NCI-H1694 treated with DMSO at 0.1 percent for 48 hours (cell line): ENCODE results near the gene DNAAF1.
"Not testable (repeated sequence)": the region's sequence is repeated elsewhere in the genome, so short reads cannot be mapped to it uniquely, and the experiment has no call there.

ENCODE experiments used
- DNase-seq: peaks from one replicate; lab custom pipeline; 2025; lab: John Stamatoyannopoulos, UW

DNAAF1 gene

DNA sequence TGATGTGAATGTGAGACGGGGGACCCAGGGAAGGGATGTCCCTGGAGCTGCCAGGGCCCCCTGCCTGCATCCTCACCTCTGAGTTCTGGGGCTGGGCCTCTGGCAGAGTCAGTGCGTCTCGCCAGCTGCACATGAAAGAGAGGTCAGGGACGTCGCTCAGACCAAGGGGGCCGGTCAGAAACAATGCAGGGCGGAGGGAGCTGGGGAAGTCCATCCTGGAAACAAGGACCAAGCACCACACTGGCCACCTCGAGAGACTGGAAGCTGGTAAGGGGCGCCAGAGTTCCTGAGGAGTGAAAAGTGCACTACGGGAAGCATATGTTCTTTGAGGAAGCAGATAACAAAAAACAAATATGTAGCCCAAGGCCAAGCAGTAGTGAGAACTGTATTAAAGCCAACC lies 39.7 kb downstream of the DNAAF1 start:
- DNase-seq = no peak

DNA sequence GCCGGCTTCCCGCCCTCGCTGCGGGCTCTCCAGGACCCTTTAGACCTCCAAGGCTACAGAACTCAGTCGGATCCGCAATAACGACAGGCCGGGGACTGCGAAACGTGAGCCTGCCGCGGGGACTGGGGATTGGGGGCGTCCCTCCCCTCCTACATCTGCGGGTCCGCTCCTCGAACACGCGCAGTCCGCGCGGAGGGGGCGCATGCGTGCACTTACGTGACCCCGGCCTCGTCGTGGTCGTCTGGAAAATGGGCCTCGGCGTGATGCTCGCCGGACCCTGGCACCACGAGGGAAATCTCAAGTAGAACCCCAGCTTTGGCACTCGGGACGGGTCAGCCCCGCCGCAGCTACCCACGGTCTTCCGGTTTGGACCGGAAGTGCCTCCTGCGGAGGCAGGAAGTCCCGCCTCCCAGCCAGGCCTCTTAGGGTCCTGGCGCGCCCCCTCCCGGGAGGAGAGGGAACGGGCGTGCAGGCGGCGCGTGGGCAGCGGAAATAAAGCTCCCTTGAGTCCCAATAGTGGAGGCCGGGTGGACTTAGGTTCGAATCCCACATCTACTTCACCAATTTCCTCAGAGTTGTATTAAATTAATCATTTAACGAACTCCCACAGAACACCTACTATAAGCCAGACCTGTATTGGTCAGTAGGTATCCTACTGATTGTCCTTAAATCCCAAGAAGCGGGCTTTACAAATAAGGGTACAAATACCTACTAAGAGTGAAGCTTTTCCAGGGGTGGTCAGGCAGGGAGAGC lies 41.8 kb downstream of the DNAAF1 start, which contains the start of gene TAF1C:
Gene TAF1C (minus strand): TSS at position 373 of the 753 bp plus-strand sequence. CDS start 2,069 bp downstream, outside the sequence.
- DNase-seq = peak; percentile 82

DNA sequence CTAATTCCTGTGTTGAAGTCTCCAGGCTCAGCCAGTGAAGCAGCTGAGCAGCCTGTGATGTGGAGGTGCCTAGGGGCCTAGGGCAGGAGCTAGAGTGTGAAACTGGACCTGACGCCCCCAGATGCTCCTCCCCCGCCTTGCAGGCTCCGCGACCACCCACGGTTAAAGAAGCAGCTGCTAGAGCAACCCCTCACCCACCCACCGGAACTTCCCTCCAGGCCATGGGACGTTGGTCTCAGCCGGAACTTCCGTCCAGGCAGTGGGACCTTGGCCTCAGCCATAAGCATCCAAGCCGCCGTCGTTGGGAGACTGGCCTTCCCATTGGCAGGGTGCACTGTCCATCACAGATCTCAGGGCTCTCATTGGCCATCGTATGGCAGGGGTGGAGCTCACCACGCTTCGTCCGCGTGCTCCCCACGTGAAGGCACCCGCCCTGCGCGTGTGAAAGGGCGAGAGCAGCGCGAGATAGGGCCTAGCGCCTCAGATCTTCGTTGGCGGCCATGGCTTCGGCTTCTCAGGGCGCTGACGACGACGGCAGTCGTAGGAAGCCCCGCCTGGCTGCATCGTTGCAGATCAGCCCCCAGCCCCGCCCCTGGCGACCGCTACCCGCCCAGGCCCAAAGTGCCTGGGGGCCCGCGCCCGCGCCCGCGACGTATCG lies 45.8 kb downstream of the DNAAF1 start, which contains the start of gene ADAD2:
Gene ADAD2 (plus strand): TSS at position 427 of the 658 bp plus-strand sequence. CDS start 74 bp downstream, at position 501.
- no peak for DNase-seq

DNA sequence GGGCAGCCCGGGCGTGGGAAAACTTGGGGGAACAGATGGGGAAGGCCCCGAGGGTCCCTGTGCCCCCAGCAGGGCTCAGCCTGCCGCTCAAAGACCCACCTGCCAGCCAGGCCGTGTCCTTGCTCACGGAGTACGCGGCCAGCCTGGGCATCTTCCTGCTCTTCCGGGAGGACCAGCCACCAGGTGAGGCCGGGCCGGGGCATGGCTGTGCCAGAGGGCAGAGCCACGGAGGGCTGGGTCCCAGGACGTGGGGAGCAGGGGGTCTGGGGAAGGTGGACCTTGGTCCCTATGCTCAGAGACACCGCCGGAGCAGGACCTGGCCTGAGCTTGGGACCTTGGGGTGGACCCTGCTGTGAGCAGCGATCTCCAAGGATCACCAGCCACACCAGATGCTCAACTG lies 46.4 kb downstream of the DNAAF1 start:
- DNase-seq = no peak

DNA sequence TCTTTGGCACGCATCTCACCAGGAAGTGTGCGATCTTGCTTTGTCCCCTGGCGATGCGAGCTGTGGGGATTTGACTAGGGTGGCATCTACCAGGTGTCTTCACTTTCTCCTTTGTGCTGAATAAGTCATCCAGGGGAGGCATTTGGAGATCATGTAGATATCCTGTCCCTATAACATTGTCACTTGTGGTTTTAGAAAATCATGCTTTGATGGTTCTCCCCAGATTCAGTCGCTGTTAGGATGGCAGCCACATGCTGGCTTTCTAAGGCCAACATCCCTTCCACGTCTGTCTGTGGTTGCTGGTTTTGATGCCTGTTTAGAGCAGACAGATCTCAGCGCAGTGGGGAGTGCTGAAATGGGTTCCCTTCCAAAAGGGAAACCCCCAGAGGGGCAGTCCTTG lies 48.4 kb downstream of the DNAAF1 start:
- DNase-seq = no peak

DNA sequence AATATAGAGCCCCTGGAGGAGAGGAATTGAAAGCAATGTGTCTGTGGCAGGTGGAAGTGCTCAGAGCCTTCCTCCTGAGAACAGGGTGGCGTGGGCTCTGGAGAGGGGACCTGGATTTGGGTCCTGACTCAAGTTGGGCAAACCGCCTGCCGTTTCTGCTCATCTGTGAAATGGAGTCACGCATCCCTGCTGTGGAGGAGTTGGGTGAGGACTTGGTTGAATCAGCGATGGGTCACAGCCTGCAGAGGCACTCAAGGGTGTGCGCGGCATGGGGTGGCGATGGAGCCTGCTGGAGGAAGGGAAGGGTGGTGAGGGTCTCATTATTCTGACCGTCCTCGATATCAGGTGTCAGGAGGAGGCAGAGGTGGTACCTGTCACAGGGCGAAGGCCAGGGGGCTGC lies 48.9 kb downstream of the DNAAF1 start:
- DNase-seq = no peak

DNA sequence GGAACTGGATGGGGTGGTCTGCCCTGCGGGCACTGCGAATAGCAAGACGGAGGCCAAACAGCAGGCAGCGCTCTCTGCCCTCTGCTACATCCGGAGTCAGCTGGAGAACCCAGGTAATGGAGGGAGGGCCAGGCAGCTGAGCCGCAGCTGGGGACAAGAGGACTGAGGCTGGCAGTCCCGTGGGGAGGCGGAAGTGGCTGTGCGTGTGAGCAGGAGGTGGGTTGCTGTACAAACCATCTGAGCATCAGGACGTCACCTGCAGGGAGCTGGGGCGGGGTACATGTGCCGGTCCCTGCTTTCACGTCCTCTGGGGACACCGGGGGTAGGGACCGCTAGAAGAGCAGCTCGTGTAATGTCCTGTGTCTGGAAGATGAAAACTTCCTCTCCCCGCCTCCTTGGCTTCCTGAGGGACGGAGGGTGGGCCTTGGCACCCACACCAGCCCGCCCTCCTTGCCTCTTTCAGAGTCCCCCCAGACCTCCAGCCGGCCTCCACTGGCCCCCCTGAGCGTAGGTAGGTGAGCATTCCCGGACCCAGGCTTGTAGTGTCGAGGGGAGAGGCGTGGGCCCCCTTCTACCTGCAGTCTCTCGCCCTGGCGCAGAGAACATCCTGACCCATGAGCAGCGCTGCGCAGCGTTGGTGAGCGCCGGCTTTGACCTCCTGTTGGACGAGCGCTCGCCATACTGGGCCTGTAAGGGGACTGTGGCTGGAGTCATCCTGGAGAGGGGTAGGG lies 49.5 kb downstream of the DNAAF1 start:
- no peak for DNase-seq

DNA sequence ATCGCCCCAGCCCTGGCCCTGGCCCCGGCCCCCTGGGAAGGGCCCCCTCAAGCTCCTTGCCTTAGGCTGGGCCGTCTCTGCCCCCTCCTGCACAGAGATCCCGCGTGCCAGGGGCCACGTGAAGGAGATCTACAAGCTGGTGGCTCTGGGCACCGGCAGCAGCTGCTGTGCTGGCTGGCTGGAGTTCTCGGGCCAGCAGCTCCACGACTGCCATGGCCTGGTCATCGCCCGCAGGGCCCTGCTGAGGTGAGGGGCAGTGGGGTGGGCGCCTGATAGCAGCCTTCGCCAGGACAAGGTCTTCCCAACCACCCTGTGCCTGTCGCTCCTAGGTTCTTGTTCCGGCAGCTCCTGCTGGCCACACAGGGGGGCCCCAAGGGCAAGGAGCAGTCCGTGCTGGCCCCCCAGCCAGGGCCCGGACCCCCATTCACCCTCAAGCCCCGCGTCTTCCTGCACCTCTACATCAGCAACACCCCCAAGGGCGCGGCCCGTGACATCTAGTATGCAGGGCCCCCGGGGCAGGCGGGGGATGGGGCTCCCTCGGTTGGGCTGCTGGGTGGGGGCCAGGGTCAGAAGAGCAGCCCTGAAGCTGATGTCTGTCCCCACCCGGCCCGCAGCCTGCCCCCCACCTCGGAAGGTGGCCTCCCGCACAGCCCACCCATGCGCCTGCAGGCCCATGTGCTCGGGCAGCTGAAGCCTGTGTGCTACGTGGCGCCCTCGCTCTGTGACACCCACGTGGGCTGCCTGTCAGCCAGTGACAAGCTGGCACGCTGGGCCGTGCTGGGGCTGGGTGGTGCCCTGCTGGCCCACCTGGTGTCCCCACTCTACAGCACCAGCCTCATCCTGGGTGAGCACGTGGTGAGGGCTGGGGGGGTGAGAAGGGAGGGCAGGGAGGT lies 50.3 kb downstream of the DNAAF1 start:
- DNase-seq = no peak

DNA sequence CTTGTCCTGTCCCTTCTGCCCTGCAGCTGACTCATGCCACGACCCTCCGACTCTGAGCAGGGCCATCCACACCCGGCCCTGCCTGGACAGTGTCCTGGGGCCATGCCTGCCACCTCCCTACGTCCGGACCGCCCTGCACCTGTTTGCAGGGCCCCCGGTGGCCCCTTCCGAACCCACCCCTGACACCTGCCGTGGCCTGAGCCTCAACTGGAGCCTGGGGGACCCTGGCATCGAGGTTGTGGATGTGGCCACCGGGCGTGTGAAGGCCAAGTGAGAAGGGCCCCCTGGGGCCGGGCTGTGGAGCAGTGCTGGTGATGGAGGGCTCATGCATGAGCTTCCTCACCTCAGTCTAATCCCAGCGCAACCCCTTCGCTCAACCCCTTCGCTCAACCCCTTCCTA lies 51.0 kb downstream of the DNAAF1 start:
- no peak for DNase-seq

DNA sequence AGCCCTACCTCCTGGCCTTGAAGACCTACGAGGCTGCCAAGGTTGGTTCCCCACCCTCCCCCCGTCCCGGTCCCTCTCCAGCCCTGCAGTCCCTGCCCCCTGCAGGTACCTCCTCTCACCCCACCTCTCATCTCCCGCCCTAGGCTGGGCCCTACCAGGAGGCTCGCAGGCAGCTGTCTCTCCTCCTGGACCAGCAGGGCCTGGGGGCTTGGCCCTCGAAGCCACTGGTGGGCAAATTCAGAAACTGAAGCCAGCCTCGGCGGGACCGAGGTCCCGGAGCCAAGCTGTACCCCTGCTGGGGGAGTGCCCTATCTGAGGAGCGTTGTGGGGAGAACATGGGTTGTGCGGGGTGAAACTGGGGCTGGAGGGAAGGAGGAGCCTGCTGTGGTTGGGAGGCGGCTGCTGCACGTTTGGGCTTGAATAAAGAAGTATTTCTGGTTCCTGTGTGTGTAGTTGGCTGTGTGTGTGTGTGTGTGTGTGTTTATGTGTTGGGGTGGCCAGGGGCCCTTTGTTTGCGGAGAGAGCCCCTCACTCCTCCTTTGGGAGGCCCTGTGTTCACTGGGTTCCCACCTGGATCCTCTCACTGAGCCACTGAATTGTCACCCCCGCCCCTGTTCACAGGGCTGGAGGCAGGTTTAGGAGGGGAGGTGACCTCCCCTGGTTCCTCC lies 51.8 kb downstream of the DNAAF1 start:
- DNase-seq = no peak

DNA sequence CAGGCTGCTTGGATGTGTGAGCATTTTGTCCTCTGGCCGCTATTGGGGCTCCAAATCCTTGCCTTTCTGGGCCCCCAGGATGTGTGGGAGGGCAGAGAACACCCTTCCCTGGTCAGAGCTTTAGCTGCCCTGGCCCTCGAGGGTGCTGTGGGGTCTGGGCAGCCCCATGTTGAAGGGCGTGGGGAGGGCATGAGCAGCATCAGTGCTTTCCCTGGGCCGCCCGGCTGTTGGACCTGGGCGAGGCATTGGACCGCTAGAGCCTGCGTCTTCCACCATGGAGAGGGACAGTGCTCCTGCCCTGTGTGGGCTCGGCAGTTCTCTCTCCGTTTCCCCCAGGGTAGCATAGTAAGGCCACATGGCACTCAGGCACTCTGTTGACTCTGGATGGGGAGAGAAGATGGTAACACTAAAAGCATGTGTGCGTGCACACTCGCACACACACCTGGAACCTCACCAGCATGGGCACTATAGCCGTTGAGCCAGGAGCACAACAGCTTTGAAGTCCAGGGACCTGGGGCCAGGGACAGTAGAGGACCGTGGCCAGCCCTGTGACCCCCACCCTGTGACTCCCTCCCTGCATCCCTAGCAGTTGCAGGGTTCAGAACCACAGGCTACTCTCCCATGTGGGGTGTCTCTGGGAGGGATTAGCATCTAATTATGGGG lies 52.5 kb downstream of the DNAAF1 start:
- DNase-seq = no peak

DNA sequence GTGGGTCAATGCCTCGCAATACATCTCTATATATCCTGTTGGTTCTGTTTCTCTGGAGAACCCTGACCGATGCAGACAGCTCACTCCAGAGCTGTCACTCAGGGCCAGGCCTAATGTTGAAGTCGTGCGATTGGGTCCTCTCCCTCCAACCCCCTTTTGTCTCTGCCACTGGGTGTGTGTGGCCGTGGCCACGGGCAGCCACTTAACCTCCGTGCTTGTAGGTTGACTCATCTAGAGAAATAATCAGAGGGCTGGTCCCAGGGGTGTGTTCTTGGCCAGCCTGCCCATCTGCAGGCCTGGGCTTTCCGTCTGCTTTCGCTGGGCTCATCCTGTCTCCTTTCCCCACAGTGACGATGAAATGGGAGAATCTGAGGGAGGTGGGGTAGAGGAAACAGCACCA lies 53.3 kb downstream of the DNAAF1 start:
- DNase-seq = no peak

DNA sequence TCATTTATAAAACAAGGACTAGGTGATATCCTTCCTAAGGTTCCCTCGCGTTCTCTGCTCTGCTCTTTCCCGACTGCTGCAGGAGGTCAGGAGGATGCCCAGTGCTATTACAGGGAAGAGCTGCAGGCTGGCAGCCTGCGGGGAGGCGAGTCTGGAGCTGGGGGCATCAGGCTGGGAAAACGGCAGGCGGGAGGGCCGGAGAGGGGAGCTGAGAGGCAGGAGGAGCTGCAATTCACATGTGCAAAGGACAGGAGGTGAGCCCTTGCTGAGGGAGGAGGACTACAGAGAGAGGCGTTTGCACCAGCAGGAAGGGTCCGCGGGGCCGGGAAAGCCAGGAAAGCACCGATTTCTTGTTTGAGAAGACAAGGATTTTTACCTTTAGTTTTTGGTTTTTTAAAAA lies 54.0 kb downstream of the DNAAF1 start:
- DNase-seq = no peak

DNA sequence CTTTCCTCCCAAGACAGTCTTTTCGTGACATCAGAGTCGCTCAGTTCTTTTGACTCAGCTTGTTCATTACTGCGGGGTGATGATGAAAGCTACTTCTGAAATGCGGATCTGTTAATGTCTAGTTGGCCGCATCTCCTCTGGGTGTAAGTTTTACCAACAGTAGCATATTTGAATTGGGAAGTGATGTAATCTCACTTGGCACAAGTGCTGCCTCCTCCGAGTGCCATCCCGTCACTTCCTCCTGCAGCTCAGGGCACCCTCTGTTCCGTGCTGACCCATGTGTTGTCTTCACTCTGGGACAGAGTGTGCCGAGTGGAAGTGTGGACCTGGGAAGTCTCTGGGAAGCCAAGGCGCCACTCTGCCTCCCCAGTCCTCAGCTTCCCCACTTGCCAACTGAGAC lies 54.8 kb downstream of the DNAAF1 start:
- no peak for DNase-seq

DNA sequence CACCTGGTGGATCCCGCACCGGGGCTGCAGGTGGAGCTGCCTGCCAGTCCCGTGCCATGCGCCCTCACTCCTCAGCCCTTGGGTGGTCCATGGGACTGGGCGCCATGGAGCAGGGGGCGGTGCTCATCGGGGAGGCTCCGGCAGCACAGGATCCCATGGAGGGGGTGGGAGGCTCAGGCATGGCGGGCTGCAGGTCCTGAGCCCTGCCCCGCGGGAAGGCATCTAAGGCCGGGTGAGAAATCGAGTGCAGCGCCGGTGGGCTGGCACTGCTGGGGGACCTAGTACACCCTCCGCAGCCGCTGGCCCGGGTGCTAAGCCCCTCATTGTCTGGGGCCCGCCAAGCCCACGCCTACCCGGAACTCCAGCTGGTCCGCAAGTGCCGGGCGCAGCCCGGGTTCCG lies 59.4 kb downstream of the DNAAF1 start:
- DNase-seq = not testable (repeated sequence)

DNA sequence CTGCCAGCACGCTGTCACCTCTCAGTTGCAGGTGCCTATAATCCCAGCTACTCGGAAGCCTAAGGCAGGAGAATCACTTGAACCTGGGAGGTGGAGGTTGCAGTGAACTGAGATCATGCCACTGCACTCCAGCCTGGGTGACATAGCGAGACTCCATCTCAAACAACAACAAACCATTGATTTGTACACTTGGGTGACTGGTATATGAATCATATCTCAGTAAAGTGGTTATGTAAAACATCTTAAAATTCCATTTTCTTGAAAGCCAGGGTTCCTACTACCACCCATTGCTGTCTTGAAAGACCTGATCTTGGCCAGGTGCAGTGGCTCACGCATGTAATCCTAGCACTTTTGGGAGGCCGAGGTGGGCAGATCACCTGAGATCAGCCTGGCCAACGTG lies 60.0 kb downstream of the DNAAF1 start:
- DNase-seq = not testable (repeated sequence)

DNA sequence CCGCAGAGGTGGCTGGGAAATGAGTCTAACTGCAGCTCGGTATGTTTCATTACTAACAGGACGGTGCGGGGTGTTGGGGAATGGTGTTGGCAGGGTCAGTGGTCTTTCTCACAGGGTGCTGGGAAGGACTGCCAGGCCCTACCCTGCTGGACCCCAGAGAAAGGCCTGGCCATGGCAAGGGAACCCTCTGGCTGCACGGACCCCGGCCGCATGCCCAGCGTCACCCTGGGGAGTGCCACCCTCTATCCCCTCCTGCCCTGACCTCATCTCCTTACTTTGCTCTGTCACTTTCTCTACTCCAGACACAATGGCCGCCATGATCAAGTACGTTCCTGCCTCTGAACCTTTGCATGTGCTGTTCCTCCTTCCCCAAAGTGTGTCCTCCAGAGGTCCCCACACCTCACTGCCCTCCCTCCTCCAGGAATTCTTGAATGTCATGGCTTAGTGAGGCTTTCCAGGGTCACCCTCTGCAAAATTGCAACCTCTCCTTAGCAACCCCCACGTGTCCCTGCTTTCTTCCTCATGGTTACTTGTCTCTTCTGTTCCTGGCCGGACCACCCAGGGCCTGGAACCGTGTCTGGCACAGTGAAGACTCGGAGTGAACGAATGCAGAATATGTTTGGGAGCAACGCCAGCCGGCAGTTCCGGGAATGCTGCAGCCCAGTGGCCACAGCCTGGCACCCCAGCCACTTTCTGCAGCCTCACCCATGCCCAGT lies 61.0 kb downstream of the DNAAF1 start:
- DNase-seq = no peak

DNA sequence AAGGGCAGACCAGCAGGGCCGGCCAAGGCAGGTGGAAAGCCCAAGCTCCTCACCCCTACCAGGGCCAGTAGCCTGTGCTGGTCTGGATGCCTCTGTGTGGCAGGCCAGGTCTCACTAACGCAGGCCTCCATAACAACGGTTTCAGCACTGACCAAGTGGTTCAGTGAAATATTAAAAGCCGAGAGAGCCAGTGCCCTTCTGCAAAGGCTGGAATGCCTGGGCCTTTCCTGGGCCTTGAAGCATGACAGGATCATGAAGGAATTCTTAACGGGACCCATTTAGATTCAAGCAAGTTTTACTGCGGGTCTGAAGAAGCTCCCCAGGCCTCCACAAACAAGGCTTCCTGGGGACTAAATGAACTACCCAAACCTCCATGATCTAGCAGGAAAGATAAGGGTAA lies 62.1 kb downstream of the DNAAF1 start:
- DNase-seq = no peak

DNA sequence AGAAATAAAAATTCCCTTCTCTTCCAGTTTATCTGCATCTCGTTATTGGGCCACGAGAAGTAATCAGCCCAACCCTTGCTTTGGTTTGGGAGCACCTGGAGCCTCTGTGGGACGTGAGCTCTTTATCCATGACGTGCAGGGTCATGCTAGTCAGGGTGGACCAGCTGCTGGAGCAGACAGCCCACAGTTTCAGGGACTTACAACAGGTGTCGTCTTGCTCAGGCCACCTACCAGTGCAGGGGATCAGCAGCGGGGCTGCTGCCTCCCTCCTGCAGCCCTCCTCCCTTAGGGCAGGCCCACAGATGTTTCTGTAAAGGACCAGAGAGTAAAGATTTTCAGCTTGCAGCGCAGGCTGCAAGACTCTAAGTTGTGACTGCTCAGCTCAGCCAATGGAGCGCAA lies 62.8 kb downstream of the DNAAF1 start:
- peak; percentile 0 for DNase-seq

DNA sequence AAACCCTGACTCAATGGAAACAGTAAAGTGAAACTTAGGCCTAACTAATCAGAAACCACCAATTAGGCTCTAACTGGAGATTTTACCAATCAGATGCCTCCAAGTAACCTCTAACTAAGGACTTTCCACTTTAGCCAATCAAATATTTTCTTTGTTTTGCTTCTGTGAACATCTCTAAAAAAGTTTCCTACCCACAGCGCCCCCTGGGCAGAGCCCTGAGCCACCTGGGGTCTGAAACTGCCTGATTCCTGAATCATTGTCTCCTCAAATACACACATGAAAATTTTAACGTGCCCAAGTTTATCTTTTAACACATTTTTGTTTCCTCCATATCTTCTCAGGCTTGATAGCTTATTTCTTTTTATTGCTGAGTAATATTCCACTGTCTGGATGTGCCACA lies 64.9 kb downstream of the DNAAF1 start:
- DNase-seq = no peak
